Endothelial cell of umbilical vein (primary cell): ENCODE measurements around the gene SYTL1.

Experiments used
- CTCF ChIP-seq, 2 donors: IDR thresholded peaks; 1 replicate in 1 of 2; 2 replicates in 1 of 2; pipeline ENCODE4 v1.5.1; 2011; ENCODE audit warnings: low read length in 2 of 2, mild to moderate bottlenecking in 2 of 2, moderate library complexity in 2 of 2, control low read depth in 1 of 2, inconsistent platforms in 1 of 2, low read depth in 1 of 2; ENCODE audit not compliant: insufficient read depth in 1 of 2; ENCODE audit errors: extremely low read depth in 1 of 2
- EZH2 ChIP-seq: IDR thresholded peaks from 2 replicates; pipeline ENCODE4 v1.6.1; 2012; ENCODE audit warnings: borderline replicate concordance, low read depth, mild to moderate bottlenecking, moderate library complexity, low read length, inconsistent platforms; ENCODE audit not compliant: severe bottlenecking
- FOS ChIP-seq: IDR thresholded peaks from 2 replicates; pipeline ENCODE4 v1.6.1; 2011; ENCODE audit warnings: mild to moderate bottlenecking, low read length, moderate library complexity, borderline replicate concordance; ENCODE audit not compliant: insufficient read depth
- GATA2 ChIP-seq: IDR thresholded peaks from 2 replicates; pipeline ENCODE4 v1.7.0; 2011; ENCODE audit warnings: low read depth, mild to moderate bottlenecking, moderate library complexity, mixed read lengths, low read length; ENCODE audit not compliant: insufficient read length, insufficient read depth
- JUN ChIP-seq: IDR thresholded peaks from 2 replicates; pipeline ENCODE4 v1.6.1; 2011; ENCODE audit warnings: borderline replicate concordance, low read depth; ENCODE audit not compliant: insufficient read length, insufficient read depth
- MAX ChIP-seq: IDR thresholded peaks from 2 replicates; pipeline ENCODE4 v1.6.1; 2011; ENCODE audit not compliant: insufficient read depth, insufficient read length
- MYC ChIP-seq: IDR thresholded peaks from one replicate; pipeline ENCODE4 v1.6.1; 2011; ENCODE audit warnings: mild to moderate bottlenecking, low read depth, low read length
- POLR2A ChIP-seq: IDR thresholded peaks from 2 replicates; pipeline ENCODE4 v1.6.1; 2012; ENCODE audit warnings: low read depth, mild to moderate bottlenecking, control low read depth, low read length
- POLR2AphosphoS5 ChIP-seq: IDR thresholded peaks from 2 replicates; pipeline ENCODE4 v1.6.1; 2012; ENCODE audit warnings: low read depth, mild to moderate bottlenecking, control low read depth, low read length, moderate library complexity; ENCODE audit not compliant: insufficient read depth

DNA sequence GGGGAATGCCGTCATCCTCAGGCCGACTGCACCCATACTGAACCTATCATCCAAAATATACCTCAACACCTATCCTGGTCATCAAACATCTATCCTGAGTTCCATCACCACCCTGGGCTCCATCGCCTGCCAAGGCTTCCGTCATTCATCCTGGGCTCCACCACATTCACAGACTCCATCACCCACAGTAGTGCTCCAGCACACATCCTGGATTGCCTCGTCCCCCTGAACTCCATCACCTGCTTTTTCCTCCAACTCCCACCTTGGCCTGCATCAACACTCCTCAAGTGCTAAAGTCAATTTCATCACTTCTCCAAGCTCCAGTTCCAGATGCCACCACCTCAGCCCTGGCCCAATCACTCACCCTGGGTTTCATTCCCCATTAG is 17.1 kb downstream of the SYTL1 start:
- TF ChIP-seq CTCF (IDR thresholded peaks at IDR 0.05; ENCODE audit: extremely low read depth in 1 of 2, insufficient read depth in 1 of 2, low read depth in 1 of 2, low read length in 2 of 2) (no peak), POLR2AphosphoS5 (no peak), FOS (no peak), POLR2A (no peak), EZH2 (no peak), JUN (no peak), MAX (no peak), MYC (no peak), GATA2 (no peak)
